Duodenal mucosa (tissue), 2 donors: ENCODE measurements around the gene NDUFS1.
"Not testable (repeated sequence)": the region's sequence is repeated elsewhere in the genome, so short reads cannot be mapped to it uniquely, and the experiment has no call there.

Experiments used
- H3K27ac ChIP-seq: one replicate; pipeline ENCODE4 v1.7.0; 2013; ENCODE audit warnings: low read depth, low read length
- H3K27me3 ChIP-seq, 2 donors: one replicate each; pipeline ENCODE4 v1.7.0; 2013; ENCODE audit warnings: low read length in 2 of 2, control low read depth in 1 of 2; ENCODE audit not compliant: insufficient read depth in 2 of 2, control insufficient read depth in 1 of 2
- H3K36me3 ChIP-seq, 2 donors: one replicate each; pipeline ENCODE4 v1.7.0; 2013; ENCODE audit warnings: low read length in 2 of 2, control low read depth in 1 of 2; ENCODE audit not compliant: insufficient read depth in 2 of 2, control insufficient read depth in 1 of 2
- H3K4me1 ChIP-seq, 2 donors: one replicate each; pipeline ENCODE4 v1.7.0; 2013; ENCODE audit warnings: low read length in 2 of 2, control low read depth in 1 of 2; ENCODE audit not compliant: insufficient read depth in 2 of 2, control insufficient read depth in 1 of 2
- H3K4me3 ChIP-seq, 2 donors: one replicate each; pipeline ENCODE4 v1.7.0; 2013; ENCODE audit warnings: low read length in 2 of 2, low read depth in 1 of 2
- H3K9ac ChIP-seq, 2 donors: one replicate each; pipeline ENCODE4 v1.7.0; 2013; ENCODE audit warnings: low read length in 2 of 2, low read depth in 1 of 2
- H3K9me3 ChIP-seq, 2 donors: one replicate each; pipeline ENCODE4 v1.7.0; 2013; ENCODE audit warnings: low read length in 2 of 2, control low read depth in 1 of 2; ENCODE audit not compliant: control insufficient read depth in 1 of 2

Gene NDUFS1

GRCh38 chr2:206190689-206191088 is 31.4 kb upstream of the NDUFS1 start:
- H3K27ac ChIP-seq, result no peak overlapping the region
- no peak overlapping the region for H3K9ac ChIP-seq
- no peaks in the 10 kb centered on the region for H3K27me3 ChIP-seq
- H3K4me1 ChIP-seq, result no peaks in the 10 kb centered on the region
- no peaks in the 10 kb centered on the region for H3K9me3 ChIP-seq
- no peak overlapping the region for H3K4me3 ChIP-seq
- H3K36me3 ChIP-seq, result no peaks in the 10 kb centered on the region

- H3K4me3 ChIP-seq, result no peak overlapping the region
- no peaks in the 10 kb centered on the region for H3K9me3 ChIP-seq
- H3K9ac ChIP-seq, result no peak overlapping the region
- H3K36me3 ChIP-seq, result no peaks in the 10 kb centered on the region
- H3K4me1 ChIP-seq, result no peaks in the 10 kb centered on the region
- H3K27me3 ChIP-seq, result no peaks in the 10 kb centered on the region
- H3K27ac ChIP-seq, result no peak overlapping the region
Measured at GRCh38 chr2:206190111-206190510, 30.9 kb upstream of the NDUFS1 start.

GRCh38 chr2:206189691-206190090 is 30.4 kb upstream of the NDUFS1 start:
- no peak overlapping the region for H3K4me3 ChIP-seq
- no peak overlapping the region for H3K9ac ChIP-seq
- H3K36me3 ChIP-seq, result no peaks in the 10 kb centered on the region
- H3K9me3 ChIP-seq, result no peaks in the 10 kb centered on the region
- H3K27me3 ChIP-seq, result no peaks in the 10 kb centered on the region
- H3K27ac ChIP-seq, result no peak overlapping the region
- H3K4me1 ChIP-seq, result no peaks in the 10 kb centered on the region

GRCh38 chr2:206181526-206181925 is 22.3 kb upstream of the NDUFS1 start:
- not testable (repeated sequence) for H3K9ac ChIP-seq, H3K4me3 ChIP-seq, H3K27ac ChIP-seq, H3K36me3 ChIP-seq, H3K9me3 ChIP-seq, H3K27me3 ChIP-seq, H3K4me1 ChIP-seq

GRCh38 chr2:206176901-206177300 is 17.7 kb upstream of the NDUFS1 start:
- H3K9ac ChIP-seq, result no peak overlapping the region
- no peaks in the 10 kb centered on the region for H3K4me1 ChIP-seq
- no peaks in the 10 kb centered on the region for H3K9me3 ChIP-seq
- no peak overlapping the region for H3K27ac ChIP-seq
- H3K4me3 ChIP-seq, result no peak overlapping the region
- H3K36me3 ChIP-seq, result no peaks in the 10 kb centered on the region
- no peaks in the 10 kb centered on the region for H3K27me3 ChIP-seq

- no peaks in the 10 kb centered on the region for H3K27me3 ChIP-seq
- no peaks in the 10 kb centered on the region for H3K9me3 ChIP-seq
- no peaks in the 10 kb centered on the region for H3K4me1 ChIP-seq
- H3K27ac ChIP-seq, result no peak overlapping the region
- H3K9ac ChIP-seq, result no peak overlapping the region
- no peak overlapping the region for H3K4me3 ChIP-seq
- no peaks in the 10 kb centered on the region for H3K36me3 ChIP-seq
Measured at GRCh38 chr2:206176121-206176520, 16.9 kb upstream of the NDUFS1 start.

GRCh38 chr2:206173147-206173546 is 13.9 kb upstream of the NDUFS1 start:
- no peak overlapping the region for H3K9ac ChIP-seq
- H3K4me3 ChIP-seq, result no peak overlapping the region
- no peaks in the 10 kb centered on the region for H3K27me3 ChIP-seq
- H3K4me1 ChIP-seq, result no peaks in the 10 kb centered on the region
- no peaks in the 10 kb centered on the region for H3K9me3 ChIP-seq
- H3K36me3 ChIP-seq, result no peaks in the 10 kb centered on the region
- H3K27ac ChIP-seq, result no peak overlapping the region

- not testable (repeated sequence) for H3K27me3 ChIP-seq, H3K27ac ChIP-seq, H3K4me1 ChIP-seq, H3K9ac ChIP-seq, H3K9me3 ChIP-seq, H3K36me3 ChIP-seq, H3K4me3 ChIP-seq
Measured at GRCh38 chr2:206171624-206172397, 12.6 kb upstream of the NDUFS1 start.

- not testable (repeated sequence) for H3K9ac ChIP-seq, H3K27ac ChIP-seq, H3K4me3 ChIP-seq, H3K4me1 ChIP-seq, H3K36me3 ChIP-seq, H3K27me3 ChIP-seq, H3K9me3 ChIP-seq
Measured at GRCh38 chr2:206168230-206168629, 9.0 kb upstream of the NDUFS1 start.

GRCh38 chr2:206164261-206164862 is 5.1 kb upstream of the NDUFS1 start:
- H3K9me3 ChIP-seq, result no peaks in the 10 kb centered on the region
- H3K9ac ChIP-seq, result no peak overlapping the region
- no peak overlapping the region for H3K4me3 ChIP-seq
- H3K27me3 ChIP-seq, result no peaks in the 10 kb centered on the region
- H3K4me1 ChIP-seq, result peaks cover 11 to 15% of the 10 kb centered on the region in 2 donors
- peaks cover 16 to 35% of the 10 kb centered on the region in 2 donors for H3K36me3 ChIP-seq
- no peak overlapping the region for H3K27ac ChIP-seq
